SJCRH30 (cell line): ENCODE measurements around the gene DIPK1B. TPM values are rescaled to one million over a fixed set of nuclear protein-coding genes. Genes with fewer than 3 reads are reported as not detected.

ENCODE experiments used
- DNase-seq, 2 experiments: peaks; one replicate each; pipeline ENCODE4 v3.0.0-alpha.2; 2015 to 2020
- H3K27ac ChIP-seq: fragments of 250-450 bp; sonication (Bioruptor Pico); 2 replicates; pipeline ENCODE4 v1.5.1; 2020; ENCODE audit warnings: mild to moderate bottlenecking, moderate library complexity
- H3K27me3 ChIP-seq: fragments of 250-450 bp; sonication (Bioruptor Pico); 2 replicates; pipeline ENCODE4 v1.5.1; 2020; ENCODE audit warnings: mild to moderate bottlenecking, moderate library complexity
- H3K36me3 ChIP-seq: fragments of 250-450 bp; sonication (Bioruptor Pico); 2 replicates; pipeline ENCODE4 v1.5.1; 2020; ENCODE audit warnings: mild to moderate bottlenecking, moderate library complexity
- H3K4me1 ChIP-seq: fragments of 250-450 bp; sonication (Bioruptor Pico); 2 replicates; pipeline ENCODE4 v1.5.1; 2020; ENCODE audit warnings: mild to moderate bottlenecking, moderate library complexity
- H3K4me3 ChIP-seq: fragments of 250-450 bp; sonication (Bioruptor Pico); 2 replicates; pipeline ENCODE4 v1.5.1; 2020; ENCODE audit warnings: mild to moderate bottlenecking, moderate library complexity
- H3K9me3 ChIP-seq: fragments of 250-450 bp; sonication (Bioruptor Pico); replicated peaks from 2 replicates; pipeline ENCODE4 v1.5.1; 2020; ENCODE audit warnings: mild to moderate bottlenecking, moderate library complexity
- total RNA-seq: library from RNA; depleted of rRNA; stranded (reverse); fragments of >200 nt; shearing (Covaris generic); gene quantifications from 2 replicates; pipeline ENCODE4 v1.2.3, GENCODE V29; 2014

DIPK1B gene
- total RNA-seq, 1 experiment from 2014 or later, result 5.0 TPM

GRCh38 chr9:136688274-136689107 is 23.9 kb upstream of the DIPK1B start:
- no peaks in the 10 kb centered on the region for H3K9me3 ChIP-seq
- no peak overlapping the region for H3K27ac ChIP-seq
- peaks cover 17% of the 10 kb centered on the region for H3K4me1 ChIP-seq
- H3K36me3 ChIP-seq, result no peaks in the 10 kb centered on the region
- no peak for DNase-seq
- H3K27me3 ChIP-seq, result peaks cover 45% of the 10 kb centered on the region
- H3K4me3 ChIP-seq, result no peak overlapping the region

DNA sequence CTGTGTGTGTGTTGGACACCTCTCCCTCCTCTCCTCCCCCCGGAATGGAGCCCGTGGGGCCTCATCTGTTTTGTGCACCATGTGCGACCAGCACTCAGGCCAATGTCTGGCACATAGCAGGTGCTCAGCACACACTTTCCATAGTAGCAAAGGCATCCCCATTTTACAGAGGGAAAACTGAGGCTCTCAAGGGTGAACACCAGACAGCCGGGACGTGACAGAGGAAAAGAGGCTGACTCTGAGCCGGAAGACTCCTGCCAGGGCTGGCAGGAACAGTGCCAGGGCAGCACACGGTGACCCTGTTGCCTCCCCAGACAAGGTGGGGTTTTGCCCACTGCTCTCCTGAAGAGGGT is 23.3 kb upstream of the DIPK1B start:
- Histone ChIP-seq H3K4me1 (peaks cover 20% of the 10 kb centered on the region), H3K9me3 (no peaks in the 10 kb centered on the region), H3K27ac (no peak overlapping the region), H3K4me3 (no peak overlapping the region), H3K27me3 (peaks cover 45% of the 10 kb centered on the region), H3K36me3 (no peaks in the 10 kb centered on the region)
- no peak for DNase-seq

GRCh38 chr9:136690104-136690805 is 22.1 kb upstream of the DIPK1B start:
- no peak overlapping the region for H3K4me3 ChIP-seq
- peak in 1 of 2 experiments; percentile 40 for DNase-seq
- H3K36me3 ChIP-seq, result no peaks in the 10 kb centered on the region
- peaks cover 45% of the 10 kb centered on the region for H3K27me3 ChIP-seq
- peaks cover 27% of the 10 kb centered on the region for H3K4me1 ChIP-seq
- no peak overlapping the region for H3K27ac ChIP-seq
- no peaks in the 10 kb centered on the region for H3K9me3 ChIP-seq

DNA sequence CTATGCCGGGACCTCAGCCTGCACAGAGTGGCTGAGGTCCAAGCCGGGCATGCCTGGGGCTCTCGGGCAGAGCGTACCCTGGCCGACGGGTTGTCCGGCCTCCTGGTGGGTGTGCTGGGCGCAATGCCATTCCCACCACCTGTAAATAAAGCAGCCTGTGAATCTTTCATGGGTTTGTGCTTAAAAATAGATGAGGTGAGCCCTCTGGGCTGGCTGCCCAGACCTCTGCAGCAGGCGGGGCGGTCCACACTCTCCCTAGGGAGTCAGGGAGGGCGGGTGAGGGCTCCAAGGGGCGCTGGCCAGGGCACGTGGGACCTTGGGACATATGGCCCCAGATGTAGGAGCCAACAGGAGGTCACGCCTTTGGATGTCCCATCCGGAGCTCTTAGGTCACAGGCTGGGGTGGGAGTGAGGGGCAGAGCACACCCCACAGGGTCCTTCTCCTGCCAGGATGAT is 21.5 kb upstream of the DIPK1B start:
- Histone ChIP-seq H3K4me1 (peaks cover 33% of the 10 kb centered on the region), H3K27me3 (peaks cover 45% of the 10 kb centered on the region), H3K9me3 (no peaks in the 10 kb centered on the region), H3K27ac (no peak overlapping the region), H3K4me3 (no peak overlapping the region), H3K36me3 (no peaks in the 10 kb centered on the region)
- peak; percentile 38 to 45 for DNase-seq

- no peak overlapping the region for H3K27ac ChIP-seq
- H3K4me1 ChIP-seq, result peaks cover 40% of the 10 kb centered on the region
- H3K4me3 ChIP-seq, result no peak overlapping the region
- DNase-seq, result peak in 1 of 2 experiments; percentile 39
- no peaks in the 10 kb centered on the region for H3K36me3 ChIP-seq
- no peaks in the 10 kb centered on the region for H3K9me3 ChIP-seq
- peaks cover 45% of the 10 kb centered on the region for H3K27me3 ChIP-seq
These were observed 20.8 kb upstream of the DIPK1B start for GRCh38 chr9:136691316-136692184.

- Histone ChIP-seq H3K27ac (no peak overlapping the region), H3K4me1 (peaks cover 40% of the 10 kb centered on the region), H3K27me3 (peaks cover 45% of the 10 kb centered on the region), H3K4me3 (no peak overlapping the region), H3K36me3 (no peaks in the 10 kb centered on the region), H3K9me3 (no peaks in the 10 kb centered on the region)
- no peak for DNase-seq
These were observed 19.9 kb upstream of the DIPK1B start for GRCh38 chr9:136692185-136693134.

DNA sequence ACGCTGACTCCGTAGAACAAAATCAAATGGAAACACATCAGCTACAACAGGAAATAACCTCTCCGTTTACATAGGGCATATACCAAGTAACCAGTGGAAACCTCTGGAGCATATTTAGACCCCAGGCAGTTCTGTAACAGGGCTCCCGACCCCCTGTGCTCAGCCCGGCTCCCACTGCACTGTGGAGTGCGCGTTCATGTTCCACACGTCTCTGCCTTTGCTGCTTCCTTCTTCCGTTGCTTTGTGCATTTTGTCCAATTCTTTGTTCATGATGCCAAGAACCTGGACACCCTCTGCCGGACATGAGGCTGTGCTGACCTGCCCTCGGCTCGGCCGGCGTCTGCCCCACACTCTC is 19.3 kb upstream of the DIPK1B start:
- peaks cover 41% of the 10 kb centered on the region for H3K27me3 ChIP-seq
- DNase-seq, result no peak
- no peak overlapping the region for H3K4me3 ChIP-seq
- H3K4me1 ChIP-seq, result peaks cover 40% of the 10 kb centered on the region
- no peaks in the 10 kb centered on the region for H3K36me3 ChIP-seq
- no peak overlapping the region for H3K27ac ChIP-seq
- no peaks in the 10 kb centered on the region for H3K9me3 ChIP-seq

GRCh38 chr9:136693490-136694162 is 18.7 kb upstream of the DIPK1B start:
- DNase-seq, result no peak
- H3K4me1 ChIP-seq, result peaks cover 40% of the 10 kb centered on the region

DNA sequence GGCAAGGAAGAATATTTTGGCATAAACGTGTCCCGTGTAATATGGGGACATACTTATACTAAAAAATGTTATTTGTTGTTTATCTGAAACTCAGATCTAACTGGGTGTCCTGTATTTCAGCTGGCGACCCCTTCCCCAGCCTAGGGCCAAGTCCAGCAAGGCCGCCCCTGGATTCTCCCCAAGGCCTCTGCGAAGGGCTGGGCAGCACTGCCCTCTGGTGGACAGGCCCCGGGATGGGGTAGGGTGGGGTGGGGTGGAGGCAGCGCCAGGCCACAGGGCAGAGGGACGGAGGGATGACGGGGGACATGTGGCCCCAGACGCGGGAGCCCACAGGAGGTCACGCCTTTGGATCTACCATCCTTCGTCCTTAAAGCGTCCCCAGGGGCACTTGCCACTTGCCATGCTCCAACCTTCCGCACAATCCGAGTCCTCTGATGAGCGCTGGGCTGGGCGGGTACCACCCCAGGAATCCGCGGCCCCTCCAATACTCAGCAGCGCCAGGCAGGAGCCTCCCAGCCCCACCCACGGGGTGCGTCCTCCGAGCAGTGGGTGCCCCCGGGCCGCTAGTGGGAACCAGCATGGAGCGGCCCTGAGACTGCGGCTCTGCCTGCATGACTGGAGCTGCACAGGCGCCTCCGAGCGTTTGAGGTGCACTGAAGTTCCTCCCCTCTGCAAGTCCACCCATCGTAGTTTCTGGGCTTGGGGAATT is 18.1 kb upstream of the DIPK1B start:
- H3K4me1 ChIP-seq, result peaks cover 40% of the 10 kb centered on the region

More at GRCh38 chr9:136693490-136694162, 18.7 kb upstream of the DIPK1B start:
- H3K36me3 ChIP-seq, result no peaks in the 10 kb centered on the region
- peaks cover 36% of the 10 kb centered on the region for H3K27me3 ChIP-seq
- H3K4me3 ChIP-seq, result no peak overlapping the region
- no peaks in the 10 kb centered on the region for H3K9me3 ChIP-seq
- no peak overlapping the region for H3K27ac ChIP-seq

GRCh38 chr9:136694872-136695247 is 17.5 kb upstream of the DIPK1B start:
- Histone ChIP-seq H3K4me1 (peaks cover 40% of the 10 kb centered on the region), H3K27ac (no peak overlapping the region), H3K4me3 (no peak overlapping the region), H3K27me3 (peaks cover 26% of the 10 kb centered on the region), H3K36me3 (no peaks in the 10 kb centered on the region), H3K9me3 (no peaks in the 10 kb centered on the region)
- no peak for DNase-seq

More for the DNA sequence above, 18.1 kb upstream of the DIPK1B start:
- peak; percentile 66 to 76 for DNase-seq
- no peak overlapping the region for H3K27ac ChIP-seq
- no peaks in the 10 kb centered on the region for H3K36me3 ChIP-seq
- H3K4me3 ChIP-seq, result no peak overlapping the region
- H3K9me3 ChIP-seq, result no peaks in the 10 kb centered on the region
- H3K27me3 ChIP-seq, result peaks cover 29% of the 10 kb centered on the region

GRCh38 chr9:136695435-136695895 is 16.9 kb upstream of the DIPK1B start:
- peak overlapping the region; percentile 38 for H3K27ac ChIP-seq
- H3K4me3 ChIP-seq, result no peak overlapping the region
- no peaks in the 10 kb centered on the region for H3K36me3 ChIP-seq
- H3K9me3 ChIP-seq, result no peaks in the 10 kb centered on the region
- DNase-seq, result peak; percentile 71 to 72
- H3K27me3 ChIP-seq, result peaks cover 24% of the 10 kb centered on the region
- peaks cover 34% of the 10 kb centered on the region for H3K4me1 ChIP-seq

- Histone ChIP-seq H3K9me3 (no peaks in the 10 kb centered on the region), H3K4me3 (no peak overlapping the region), H3K27ac (peak overlapping the region; percentile 38), H3K36me3 (no peaks in the 10 kb centered on the region), H3K4me1 (peaks cover 30% of the 10 kb centered on the region), H3K27me3 (peaks cover 25% of the 10 kb centered on the region)
- peak; percentile 54 to 55 for DNase-seq
These were observed 16.4 kb upstream of the DIPK1B start for GRCh38 chr9:136695955-136696354.

- no peaks in the 10 kb centered on the region for H3K36me3 ChIP-seq
- peaks cover 29% of the 10 kb centered on the region for H3K4me1 ChIP-seq
- H3K9me3 ChIP-seq, result no peaks in the 10 kb centered on the region
- H3K27me3 ChIP-seq, result peaks cover 29% of the 10 kb centered on the region
- H3K27ac ChIP-seq, result peak overlapping the region; percentile 38
- no peak overlapping the region for H3K4me3 ChIP-seq
- peak; percentile 84 to 86 for DNase-seq
These were observed 15.9 kb upstream of the DIPK1B start for GRCh38 chr9:136696502-136696901.
